H9 (cell line): Measurements from ENCODE around the gene SLC4A5. TPM values are rescaled to one million over a fixed set of nuclear protein-coding genes. Genes with fewer than 3 reads are reported as not detected.

ENCODE experiments used
- DNase-seq: peaks from one replicate; pipeline ENCODE4 v3.0.0-alpha.2; 2017
- H2AFZ ChIP-seq: one replicate; pipeline ENCODE4 v1.6.1; 2013; ENCODE audit warnings: mild to moderate bottlenecking, low read length, control low read depth, moderate library complexity
- H2AK5ac ChIP-seq: 2 replicates; pipeline ENCODE4 v1.6.1; 2013; ENCODE audit warnings: low read length, control low read depth, mixed read lengths; ENCODE audit not compliant: insufficient read length
- H2BK120ac ChIP-seq: one replicate; pipeline ENCODE4 v1.6.1; 2013; ENCODE audit warnings: low read depth, mild to moderate bottlenecking, low read length, control low read depth, inconsistent platforms; ENCODE audit not compliant: poor library complexity, severe bottlenecking
- H2BK12ac ChIP-seq: 2 replicates; pipeline ENCODE4 v1.6.1; 2013; ENCODE audit warnings: low read length, control low read depth, mixed read lengths, low read depth; ENCODE audit not compliant: insufficient read length
- H2BK15ac ChIP-seq: 2 replicates; pipeline ENCODE4 v1.6.1; 2013; ENCODE audit warnings: low read depth, low read length, control low read depth
- H2BK20ac ChIP-seq: one replicate; pipeline ENCODE4 v1.6.1; 2013; ENCODE audit warnings: low read depth, mild to moderate bottlenecking, low read length, control low read depth, inconsistent platforms; ENCODE audit not compliant: poor library complexity, severe bottlenecking
- H2BK5ac ChIP-seq: 2 replicates; pipeline ENCODE4 v1.6.1; 2013; ENCODE audit warnings: low read length, control low read depth, mixed read lengths; ENCODE audit not compliant: insufficient read length
- H3K14ac ChIP-seq: 2 replicates; pipeline ENCODE4 v1.6.1; 2013; ENCODE audit warnings: low read length, control low read depth; ENCODE audit not compliant: insufficient read depth
- H3K18ac ChIP-seq: 2 replicates; pipeline ENCODE4 v1.6.1; 2013; ENCODE audit warnings: low read depth, mild to moderate bottlenecking, mixed read lengths, low read length, control low read depth; ENCODE audit not compliant: insufficient read length
- H3K23ac ChIP-seq: 2 replicates; pipeline ENCODE4 v1.6.1; 2013; ENCODE audit warnings: low read length, control low read depth, mixed read lengths, low read depth; ENCODE audit not compliant: insufficient read length
- H3K23me2 ChIP-seq: 2 replicates; pipeline ENCODE4 v1.6.1; 2013; ENCODE audit warnings: low read depth, mild to moderate bottlenecking, mixed read lengths, low read length, control low read depth; ENCODE audit not compliant: insufficient read length, poor library complexity, severe bottlenecking
- H3K27ac ChIP-seq: 2 replicates; pipeline ENCODE4 v1.5.1; 2013; ENCODE audit warnings: low read length, control low read depth, mixed read lengths, low read depth; ENCODE audit not compliant: insufficient read length
- H3K27me3 ChIP-seq: 2 replicates; pipeline ENCODE4 v1.6.1; 2013; ENCODE audit warnings: low read length, control low read depth, inconsistent platforms; ENCODE audit not compliant: insufficient read depth
- H3K4ac ChIP-seq: 2 replicates; pipeline ENCODE4 v1.6.1; 2013; ENCODE audit warnings: low read depth, mild to moderate bottlenecking, control low read depth, inconsistent platforms, low read length, moderate library complexity
- H3K4me1 ChIP-seq: 2 replicates; pipeline ENCODE4 v1.6.1; 2013; ENCODE audit warnings: low read length, control low read depth, inconsistent platforms; ENCODE audit not compliant: insufficient read depth
- H3K4me2 ChIP-seq: 2 replicates; pipeline ENCODE4 v1.6.1; 2013; ENCODE audit warnings: low read length, control low read depth, mixed read lengths; ENCODE audit not compliant: insufficient read length, insufficient read depth
- H3K56ac ChIP-seq: 2 replicates; pipeline ENCODE4 v1.6.1; 2013; ENCODE audit warnings: low read depth, mild to moderate bottlenecking, mixed read lengths, low read length, control low read depth; ENCODE audit not compliant: insufficient read length
- H3K79me1 ChIP-seq: 2 replicates; pipeline ENCODE4 v1.6.1; 2013; ENCODE audit warnings: low read depth, mild to moderate bottlenecking, moderate library complexity, low read length, control low read depth, inconsistent platforms; ENCODE audit not compliant: insufficient read depth, poor library complexity, severe bottlenecking
- H3K79me2 ChIP-seq: 2 replicates; pipeline ENCODE4 v1.6.1; 2013; ENCODE audit warnings: low read length, control low read depth, inconsistent platforms; ENCODE audit not compliant: insufficient read depth
- H3K9ac ChIP-seq: 2 replicates; pipeline ENCODE4 v1.6.1; 2013; ENCODE audit warnings: low read length, control low read depth, mixed read lengths; ENCODE audit not compliant: insufficient read length; ENCODE audit errors: extremely low read depth
- H3K9me3 ChIP-seq: one replicate; pipeline ENCODE4 v1.6.1; 2013; ENCODE audit warnings: low read depth, low read length, inconsistent platforms; ENCODE audit not compliant: control insufficient read depth
- H3T11ph ChIP-seq: one replicate; pipeline ENCODE4 v1.6.1; 2013; ENCODE audit warnings: mild to moderate bottlenecking, low read length, control low read depth, inconsistent platforms
- H4K20me1 ChIP-seq: one replicate; pipeline ENCODE4 v1.6.1; 2013; ENCODE audit not compliant: control insufficient read depth, insufficient read length, insufficient read depth
- H4K5ac ChIP-seq: 2 replicates; pipeline ENCODE4 v1.6.1; 2013; ENCODE audit warnings: low read depth, mild to moderate bottlenecking, mixed read lengths, low read length, control low read depth; ENCODE audit not compliant: insufficient read length
- H4K8ac ChIP-seq: replicated peaks from 2 replicates; pipeline ENCODE4 v1.6.1; 2013; ENCODE audit warnings: low read length, control low read depth, mixed read lengths, low read depth; ENCODE audit not compliant: insufficient read length
- H4K91ac ChIP-seq: 2 replicates; pipeline ENCODE4 v1.6.1; 2013; ENCODE audit warnings: low read depth, mild to moderate bottlenecking, moderate library complexity, mixed read lengths, low read length, control low read depth; ENCODE audit not compliant: insufficient read length
- H3K27ac Mint-ChIP-seq, 3 experiments: 2 replicates in 2 of 3; 3 replicates in 1 of 3; pipeline ENCODE4 v1.8.0; 2020 to 2021; ENCODE audit warnings: mixed read lengths in 3 of 3, mild to moderate bottlenecking in 1 of 3, moderate library complexity in 1 of 3
- H3K27me3 Mint-ChIP-seq: 2 replicates; pipeline ENCODE4 v1.8.0; 2021; ENCODE audit warnings: low read depth, mild to moderate bottlenecking, moderate library complexity, mixed read lengths
- H3K36me3 Mint-ChIP-seq, 3 experiments: 2 replicates in 2 of 3; 3 replicates in 1 of 3; pipeline ENCODE4 v1.8.0; 2020 to 2021; ENCODE audit warnings: low read depth in 3 of 3, mixed read lengths in 3 of 3; ENCODE audit not compliant: insufficient read depth in 1 of 3
- H3K4me1 Mint-ChIP-seq, 2 experiments: 2 replicates each; pipeline ENCODE4 v1.8.0; 2020; ENCODE audit warnings: mixed read lengths in 2 of 2
- H3K4me3 Mint-ChIP-seq, 2 experiments: 2 replicates in 1 of 2; 3 replicates in 1 of 2; pipeline ENCODE4 v1.8.0; 2020 to 2021; ENCODE audit warnings: mild to moderate bottlenecking in 2 of 2, mixed read lengths in 2 of 2, moderate library complexity in 1 of 2
- H3K9me3 Mint-ChIP-seq, 2 experiments: 2 replicates in 1 of 2; 3 replicates in 1 of 2; pipeline ENCODE4 v1.8.0; 2020; ENCODE audit warnings: mild to moderate bottlenecking in 2 of 2, mixed read lengths in 2 of 2, moderate library complexity in 1 of 2
- WGBS: extraction: QIAGEN DNeasy Blood & Tissue Kit; methylation state at CpG from one replicate; pipeline ENCODE4 v1.1.7; 2013; ENCODE audit warnings: missing lambda C conversion rate, low lambda C conversion rate, mixed read lengths; ENCODE audit not compliant: insufficient read length; ENCODE audit errors: extremely low coverage; 5-methylcytosine and 5-hydroxymethylcytosine counted together
- total RNA-seq: library from RNA; stranded (reverse); gene quantifications from 2 replicates; pipeline ENCODE4 v1.2.1, GENCODE V29; 2021
- TF ChIP-seq, protein P1 (sequence below): fragments of 200-600 bp; sonication (generic); conservative IDR thresholded peaks from 3 replicates; pipeline ENCODE4 v1.8.0; 2021; ENCODE audit warnings: antibody characterized with exemption, mild to moderate bottlenecking

Gene SLC4A5
- total RNA-seq, 1 experiment from 2014 or later = 0.50 TPM

DNA sequence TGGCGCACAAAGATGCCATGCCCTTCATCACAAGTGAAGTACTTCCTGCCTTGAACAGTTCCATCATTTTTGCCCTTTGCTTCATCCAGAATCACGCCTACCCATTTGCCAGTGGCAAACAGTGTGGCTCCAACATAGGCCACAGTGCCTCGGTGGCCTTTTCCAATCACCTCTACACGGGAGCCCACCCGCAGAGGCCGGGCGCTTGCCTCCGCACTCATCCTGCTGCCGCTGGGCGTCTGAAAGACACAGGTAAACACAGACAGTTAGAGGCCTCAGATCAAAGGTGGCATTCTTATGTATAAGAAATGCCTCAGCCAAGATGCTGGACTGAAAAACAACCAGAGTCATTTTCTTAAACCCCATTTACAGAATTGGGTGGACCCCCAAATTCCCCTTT is 34.8 kb upstream of the SLC4A5 start:
- peaks cover 5% of the 10 kb centered on the region; the same call in 1 of the 2 replicates for H3K79me2 ChIP-seq
- H3K27ac ChIP-seq = no peak overlapping the region
- H3T11ph ChIP-seq = no peak overlapping the region
- H3K27me3 Mint-ChIP-seq = no peaks in the 10 kb centered on the region
- no peak overlapping the region for H2AK5ac ChIP-seq
- no peak for DNase-seq
- no peak overlapping the region for H4K8ac ChIP-seq
- no peaks in the 10 kb centered on the region for H3K9me3 Mint-ChIP-seq
- TF ChIP-seq, protein P1, sequence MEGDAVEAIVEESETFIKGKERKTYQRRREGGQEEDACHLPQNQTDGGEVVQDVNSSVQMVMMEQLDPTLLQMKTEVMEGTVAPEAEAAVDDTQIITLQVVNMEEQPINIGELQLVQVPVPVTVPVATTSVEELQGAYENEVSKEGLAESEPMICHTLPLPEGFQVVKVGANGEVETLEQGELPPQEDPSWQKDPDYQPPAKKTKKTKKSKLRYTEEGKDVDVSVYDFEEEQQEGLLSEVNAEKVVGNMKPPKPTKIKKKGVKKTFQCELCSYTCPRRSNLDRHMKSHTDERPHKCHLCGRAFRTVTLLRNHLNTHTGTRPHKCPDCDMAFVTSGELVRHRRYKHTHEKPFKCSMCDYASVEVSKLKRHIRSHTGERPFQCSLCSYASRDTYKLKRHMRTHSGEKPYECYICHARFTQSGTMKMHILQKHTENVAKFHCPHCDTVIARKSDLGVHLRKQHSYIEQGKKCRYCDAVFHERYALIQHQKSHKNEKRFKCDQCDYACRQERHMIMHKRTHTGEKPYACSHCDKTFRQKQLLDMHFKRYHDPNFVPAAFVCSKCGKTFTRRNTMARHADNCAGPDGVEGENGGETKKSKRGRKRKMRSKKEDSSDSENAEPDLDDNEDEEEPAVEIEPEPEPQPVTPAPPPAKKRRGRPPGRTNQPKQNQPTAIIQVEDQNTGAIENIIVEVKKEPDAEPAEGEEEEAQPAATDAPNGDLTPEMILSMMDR = no peak
- no peak overlapping the region for H2BK15ac ChIP-seq
- H4K5ac ChIP-seq = no peak overlapping the region
- no peak overlapping the region for H3K9ac ChIP-seq
- H4K20me1 ChIP-seq = no peaks in the 10 kb centered on the region
- no peaks in the 10 kb centered on the region for H3K9me3 ChIP-seq
- peaks cover 9 to 23% (median 18%) of the 10 kb centered on the region in 3 experiments for H3K36me3 Mint-ChIP-seq
- H3K4me1 Mint-ChIP-seq = peaks cover 40 to 50% of the 10 kb centered on the region in 2 experiments
- H3K23me2 ChIP-seq = no peaks in the 10 kb centered on the region
- no peak overlapping the region for H3K18ac ChIP-seq
- H2BK20ac ChIP-seq = no peak overlapping the region
- no peak overlapping the region for H3K56ac ChIP-seq
- H4K91ac ChIP-seq = no peak overlapping the region
- H3K14ac ChIP-seq = no peak overlapping the region
- H3K4me1 ChIP-seq = peaks cover 7% of the 10 kb centered on the region
- H3K4ac ChIP-seq = no peak overlapping the region
- H2AFZ ChIP-seq = no peak overlapping the region
- no peaks in the 10 kb centered on the region for H3K27me3 ChIP-seq
- H2BK12ac ChIP-seq = no peak overlapping the region
- H3K27ac Mint-ChIP-seq = no peak overlapping the region
- peaks cover 11% of the 10 kb centered on the region for H3K79me1 ChIP-seq
- H3K4me2 ChIP-seq = no peak overlapping the region
- H2BK120ac ChIP-seq = no peak overlapping the region
- H3K23ac ChIP-seq = no peak overlapping the region
- no peak overlapping the region for H3K4me3 Mint-ChIP-seq
- H2BK5ac ChIP-seq = no peak overlapping the region
- WGBS = no CpG with 5 or more reads among the region's 10 CpGs
